ENCODE data around the gene DAB2IP. TPM values are rescaled to one million over a fixed set of nuclear protein-coding genes. Genes with fewer than 3 reads are reported as not detected.

The DAB2IP gene
- total RNA-seq, 1 experiment from 2014 or later, result 31.0 TPM

GRCh38 chr9:121613009-121613752 is 38.3 kb upstream of the DAB2IP start:
- Histone ChIP-seq H3K27me3 (ENCODE audit: insufficient read depth, low read length) (no peaks in the 10 kb centered on the region), H3K9me3 (ENCODE audit: control insufficient read depth in 1 of 2, insufficient read depth in 1 of 2, low read depth in 1 of 2, low read length in 2 of 2) (no peaks in the 10 kb centered on the region), H3K9ac (ENCODE audit: low read length) (no peak overlapping the region), H3K4me1 (ENCODE audit: control insufficient read depth in 1 of 2, insufficient read depth in 2 of 2, low read length in 2 of 2) (peaks cover 40 to 42% of the 10 kb centered on the region in 2 experiments), H2AFZ (ENCODE audit: low read depth, low read length, poor library complexity, severe bottlenecking) (no peak overlapping the region), H3K4me3 (replicated peaks in 1 of 2; ENCODE audit: low read depth in 1 of 2, low read length in 2 of 2) (no peak overlapping the region), H3K27ac (ENCODE audit: low read depth, low read length) (no peak overlapping the region), H3K36me3 (ENCODE audit: control insufficient read depth in 1 of 2, insufficient read depth in 2 of 2, low read length in 2 of 2) (no peaks in the 10 kb centered on the region), H3K4me2 (ENCODE audit: low read length) (peak overlapping the region; percentile 18), H3K9me2 (ENCODE audit: insufficient read depth) (no peaks in the 10 kb centered on the region), H4K20me1 (ENCODE audit: insufficient read depth) (peaks cover 9% of the 10 kb centered on the region; the same call in 1 of the 2 replicates), H3K79me2 (ENCODE audit: insufficient read depth, low read length) (peaks cover 35% of the 10 kb centered on the region)
- ChIA-PET RAD21 (ENCODE audit: low non-redundant PET in 1 of 2, low total read pairs in 2 of 2, uncharacterized antibody in 2 of 2, unreplicated experiment in 2 of 2) (no interaction called here), CTCF (no interaction called here), POLR2A (no interaction called here)
- ATAC-seq (no peak), DNase-seq (ENCODE audit: low read depth, low spot score) (no peak)
- BruUV-seq (replicated peaks), result no TSS peak
- intact Hi-C loops (cut with micrococcal nuclease), result no loop called here
- TF ChIP-seq ZFX (IDR thresholded peaks at IDR 0.05), result no peak
- TF ChIP-seq TCF7L2 (IDR thresholded peaks at IDR 0.05; ENCODE audit: borderline replicate concordance, extremely low read depth, insufficient read depth, insufficient read length), result no peak
- no peak for TF ChIP-seq CTCF (IDR thresholded peaks at IDR 0.05 in 2 of 3, conservative IDR thresholded peaks at IDR 0.05 in 1 of 3; ENCODE audit: borderline replicate concordance in 1 of 3, insufficient read depth in 1 of 3, low read depth in 2 of 3, low read length in 2 of 3)
- no peak for TF ChIP-seq ELF1 (IDR thresholded peaks at IDR 0.05; ENCODE audit: borderline replicate concordance, low read depth)

GRCh38 chr9:121616123-121616755 is 35.2 kb upstream of the DAB2IP start:
- peaks cover 22% of the 10 kb centered on the region for H3K79me2 ChIP-seq (ENCODE audit: insufficient read depth, low read length)
- H3K4me2 ChIP-seq (ENCODE audit: low read length), result no peak overlapping the region
- H3K4me1 ChIP-seq (ENCODE audit: control insufficient read depth in 1 of 2, insufficient read depth in 2 of 2, low read length in 2 of 2), result peaks cover 21 to 43% of the 10 kb centered on the region in 2 experiments
- ATAC-seq (no peak), DNase-seq (ENCODE audit: low read depth, low spot score) (no peak)
- no peaks in the 10 kb centered on the region for H3K27me3 ChIP-seq (ENCODE audit: insufficient read depth, low read length)
- H3K9ac ChIP-seq (ENCODE audit: low read length), result no peak overlapping the region
- intact Hi-C loops (cut with micrococcal nuclease), result no loop called here
- no peaks in the 10 kb centered on the region for H3K36me3 ChIP-seq (ENCODE audit: control insufficient read depth in 1 of 2, insufficient read depth in 2 of 2, low read length in 2 of 2)
- H3K4me3 ChIP-seq (replicated peaks in 1 of 2; ENCODE audit: low read depth in 1 of 2, low read length in 2 of 2), result no peak overlapping the region
- H2AFZ ChIP-seq (ENCODE audit: low read depth, low read length, poor library complexity, severe bottlenecking), result no peak overlapping the region
- H3K27ac ChIP-seq (ENCODE audit: low read depth, low read length), result no peak overlapping the region
- ChIA-PET POLR2A (no interaction called here), RAD21 (ENCODE audit: low non-redundant PET in 1 of 2, low total read pairs in 2 of 2, uncharacterized antibody in 2 of 2, unreplicated experiment in 2 of 2) (no interaction called here), CTCF (no interaction called here)
- no peaks in the 10 kb centered on the region for H4K20me1 ChIP-seq (ENCODE audit: insufficient read depth)
- no peaks in the 10 kb centered on the region for H3K9me3 ChIP-seq (ENCODE audit: control insufficient read depth in 1 of 2, insufficient read depth in 1 of 2, low read depth in 1 of 2, low read length in 2 of 2)
- H3K9me2 ChIP-seq (ENCODE audit: insufficient read depth), result no peaks in the 10 kb centered on the region
- no TSS peak for BruUV-seq (replicated peaks)
- TF ChIP-seq ZNF274 (IDR thresholded peaks at IDR 0.05; ENCODE audit: low read depth, low read length) (no peak), ZFX (IDR thresholded peaks at IDR 0.05) (no peak), ZBTB33 (IDR thresholded peaks at IDR 0.05; ENCODE audit: extremely low read depth, insufficient replicate concordance, low read length) (no peak), CTCF (IDR thresholded peaks at IDR 0.05 in 2 of 3, conservative IDR thresholded peaks at IDR 0.05 in 1 of 3; ENCODE audit: borderline replicate concordance in 1 of 3, insufficient read depth in 1 of 3, low read depth in 2 of 3, low read length in 2 of 3) (no peak), MAX (IDR thresholded peaks at IDR 0.05) (no peak), EZH2 (IDR thresholded peaks at IDR 0.05) (no peak), CEBPB (IDR thresholded peaks at IDR 0.05; ENCODE audit: low read depth) (no peak), CBX3 (IDR thresholded peaks at IDR 0.05; ENCODE audit: low read depth) (no peak)

All from HCT116 (cell line).